GM18868 (cell line): ENCODE results near the gene TRPM4.
"Not testable (repeated sequence)": the region's sequence is repeated elsewhere in the genome, so short reads cannot be mapped to it uniquely, and the experiment has no call there.

Experiments used
- ATAC-seq: cut with Tn5 transposase; IDR thresholded peaks from one replicate; pipeline ENCODE4 v1.9.1; 2021; ENCODE audit warnings: mild to moderate bottlenecking, moderate library complexity; ENCODE audit not compliant: unreplicated experiment

TRPM4 gene

DNA sequence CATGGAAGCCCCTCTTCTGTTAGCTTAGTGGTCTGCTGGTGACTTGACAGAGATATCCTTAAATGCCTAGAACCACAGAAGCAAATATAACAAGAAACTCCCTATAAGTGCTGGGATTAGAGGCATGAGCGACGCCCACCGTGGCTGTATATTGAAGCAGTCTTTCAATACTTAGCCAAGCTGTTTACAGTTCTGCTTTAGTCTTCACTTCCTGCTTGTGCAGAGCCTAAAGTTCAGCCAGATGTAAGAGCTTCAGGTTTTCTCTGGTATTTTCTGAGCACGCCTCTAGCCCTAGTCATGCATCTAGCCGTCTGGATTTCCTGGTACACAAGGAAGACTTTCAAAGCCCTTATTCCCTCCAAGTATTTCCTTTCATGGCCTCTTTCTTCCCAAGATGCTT, 28.5 kb downstream of the TRPM4 start:
- no peak for ATAC-seq

DNA sequence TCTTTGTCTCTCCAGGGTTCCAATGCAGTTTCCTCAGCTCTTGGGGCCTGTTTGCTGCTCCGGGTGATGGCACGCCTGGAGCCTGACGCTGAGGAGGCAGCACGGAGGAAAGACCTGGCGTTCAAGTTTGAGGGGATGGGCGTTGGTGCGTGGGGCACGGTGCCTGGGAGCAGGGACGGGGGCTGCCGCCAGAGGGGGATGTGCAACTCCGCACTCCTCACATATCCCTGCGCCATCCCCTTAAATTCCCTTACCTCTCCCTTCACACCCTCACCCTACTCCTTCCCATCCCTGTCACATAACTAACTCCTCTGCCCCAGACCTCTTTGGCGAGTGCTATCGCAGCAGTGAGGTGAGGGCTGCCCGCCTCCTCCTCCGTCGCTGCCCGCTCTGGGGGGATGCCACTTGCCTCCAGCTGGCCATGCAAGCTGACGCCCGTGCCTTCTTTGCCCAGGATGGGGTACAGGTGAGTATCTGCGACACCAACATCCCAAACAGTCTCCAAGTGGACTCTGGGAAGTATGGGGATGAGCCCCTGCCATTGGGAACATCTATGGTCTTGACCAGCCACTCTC, 31.1 kb downstream of the TRPM4 start:
- no peak for ATAC-seq

DNA sequence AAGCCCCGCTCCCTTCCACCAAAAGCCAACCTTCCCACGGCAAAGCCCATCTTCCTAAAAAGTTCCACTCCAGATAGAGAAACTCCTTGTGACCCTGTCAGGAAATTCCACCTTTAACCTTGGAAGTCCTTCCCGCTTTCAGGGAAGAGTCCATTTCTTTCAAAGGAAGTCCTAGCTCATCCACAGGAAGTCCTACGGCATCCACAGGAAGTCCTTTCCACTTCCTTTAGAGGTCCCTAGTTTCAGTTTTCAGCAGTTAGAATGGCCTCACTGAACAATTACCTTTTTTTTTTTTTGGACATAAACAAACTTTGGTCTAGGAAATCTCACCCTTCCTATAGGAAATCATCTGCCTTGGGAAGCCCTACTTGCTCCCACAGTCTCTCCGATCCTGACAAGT, 31.7 kb downstream of the TRPM4 start:
- no peak for ATAC-seq

DNA sequence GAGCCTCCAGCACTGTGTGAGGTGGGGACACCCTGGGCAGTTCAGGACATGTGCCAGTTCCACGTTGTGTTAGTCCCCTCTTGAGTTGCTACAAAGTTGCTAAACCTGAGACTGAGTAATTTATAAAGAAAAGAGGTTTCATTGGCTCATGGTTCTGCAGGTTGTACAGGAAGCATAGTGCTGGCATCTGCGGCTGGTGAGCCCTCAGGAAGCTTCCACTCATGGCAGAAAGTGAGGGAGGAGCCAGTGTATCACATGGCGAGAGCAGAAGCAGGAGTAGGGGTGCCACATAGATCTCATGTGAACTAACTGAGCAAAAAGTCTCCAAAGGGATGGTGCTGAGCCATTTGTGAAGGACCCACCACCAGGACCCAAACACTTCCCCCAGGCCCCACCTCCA, 33.2 kb downstream of the TRPM4 start:
- no peak for ATAC-seq

DNA sequence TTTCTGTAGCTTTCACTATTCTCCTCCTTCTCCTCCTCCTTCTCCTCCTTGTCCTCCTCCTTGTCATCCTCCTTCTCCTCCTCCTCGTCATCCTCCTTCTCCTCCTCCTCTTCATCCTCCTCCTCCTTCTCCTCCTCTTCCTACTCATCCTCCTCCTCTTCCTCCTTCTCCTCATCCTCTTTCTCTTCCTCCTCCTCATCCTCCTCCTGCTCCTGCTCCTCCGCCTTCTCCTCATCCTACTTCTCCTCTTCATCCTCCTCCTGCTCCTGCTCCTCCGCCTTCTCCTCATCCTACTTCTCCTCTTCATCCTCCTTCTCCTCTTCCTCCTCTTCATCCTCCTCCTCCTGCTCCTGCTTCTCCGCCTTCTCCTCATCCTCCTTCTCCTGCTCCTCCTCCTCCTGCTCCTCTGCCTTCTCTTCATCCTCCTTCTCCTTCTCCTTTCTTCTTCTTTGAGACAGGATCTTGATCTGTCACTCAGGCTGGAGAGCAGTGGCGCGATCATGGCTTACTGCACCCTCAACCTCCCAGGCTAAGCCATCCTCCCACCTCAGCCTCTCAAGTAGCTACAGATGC, 36.3 kb downstream of the TRPM4 start:
- ATAC-seq: no peak

DNA sequence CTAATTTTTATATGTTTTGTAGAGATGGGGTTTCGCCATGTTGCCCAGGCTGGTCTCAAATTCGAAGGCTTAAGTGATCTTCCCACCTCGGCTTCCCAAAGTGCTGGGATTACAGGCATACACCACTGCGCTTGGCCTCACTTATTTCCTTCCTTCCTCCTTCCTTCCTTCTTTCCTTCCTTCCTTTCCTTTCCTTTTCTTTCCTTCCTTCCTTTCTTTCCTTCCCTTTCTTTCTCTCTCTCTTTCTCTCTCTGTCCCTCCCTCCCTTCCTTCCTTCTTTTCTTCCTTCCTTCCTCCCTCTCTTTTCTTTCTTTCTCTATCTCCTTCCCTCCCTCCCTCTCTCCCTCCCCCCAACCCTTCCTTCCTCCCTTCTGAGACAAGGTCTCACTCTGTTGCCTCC, 36.8 kb downstream of the TRPM4 start:
- ATAC-seq: no peak

DNA sequence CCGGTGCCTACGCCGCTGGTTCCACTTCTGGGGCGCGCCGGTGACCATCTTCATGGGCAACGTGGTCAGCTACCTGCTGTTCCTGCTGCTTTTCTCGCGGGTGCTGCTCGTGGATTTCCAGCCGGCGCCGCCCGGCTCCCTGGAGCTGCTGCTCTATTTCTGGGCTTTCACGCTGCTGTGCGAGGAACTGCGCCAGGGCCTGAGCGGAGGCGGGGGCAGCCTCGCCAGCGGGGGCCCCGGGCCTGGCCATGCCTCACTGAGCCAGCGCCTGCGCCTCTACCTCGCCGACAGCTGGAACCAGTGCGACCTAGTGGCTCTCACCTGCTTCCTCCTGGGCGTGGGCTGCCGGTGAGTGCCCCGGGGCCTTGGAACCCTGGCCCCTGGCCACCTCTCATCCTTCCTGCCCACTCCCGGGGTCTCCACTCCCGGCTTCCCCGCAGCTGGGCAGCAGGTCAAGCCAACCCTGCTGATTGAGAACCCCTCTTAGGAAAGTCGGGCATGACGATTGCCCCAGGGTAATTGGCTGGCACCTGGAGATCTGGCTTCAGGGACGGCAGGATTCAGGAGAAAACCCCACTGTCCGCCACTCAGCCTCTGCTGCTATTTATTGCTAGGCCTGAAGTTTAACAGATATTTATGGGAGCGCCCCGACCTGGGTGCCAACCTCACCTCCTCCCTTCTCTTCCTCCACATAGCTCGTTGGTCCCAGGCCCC, 39.1 kb downstream of the TRPM4 start:
- ATAC-seq: no peak

DNA sequence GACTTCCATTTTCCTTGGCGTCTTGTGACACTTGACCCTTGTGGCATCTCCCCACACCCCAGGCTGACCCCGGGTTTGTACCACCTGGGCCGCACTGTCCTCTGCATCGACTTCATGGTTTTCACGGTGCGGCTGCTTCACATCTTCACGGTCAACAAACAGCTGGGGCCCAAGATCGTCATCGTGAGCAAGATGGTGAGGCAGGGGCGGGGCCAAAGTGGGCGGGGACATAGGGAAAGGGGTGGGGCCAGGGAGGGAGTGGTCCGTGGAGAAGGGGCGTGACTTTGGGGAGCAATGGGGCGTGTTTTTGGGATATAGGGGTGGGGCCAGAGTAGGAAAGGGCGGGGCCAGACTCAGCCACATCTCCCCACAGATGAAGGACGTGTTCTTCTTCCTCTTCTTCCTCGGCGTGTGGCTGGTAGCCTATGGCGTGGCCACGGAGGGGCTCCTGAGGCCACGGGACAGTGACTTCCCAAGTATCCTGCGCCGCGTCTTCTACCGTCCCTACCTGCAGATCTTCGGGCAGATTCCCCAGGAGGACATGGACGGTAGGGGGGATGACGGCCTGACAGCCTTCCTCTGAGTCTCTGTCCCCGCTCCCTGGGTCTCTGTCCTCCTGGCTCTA, 42.8 kb downstream of the TRPM4 start:
- no peak for ATAC-seq

DNA sequence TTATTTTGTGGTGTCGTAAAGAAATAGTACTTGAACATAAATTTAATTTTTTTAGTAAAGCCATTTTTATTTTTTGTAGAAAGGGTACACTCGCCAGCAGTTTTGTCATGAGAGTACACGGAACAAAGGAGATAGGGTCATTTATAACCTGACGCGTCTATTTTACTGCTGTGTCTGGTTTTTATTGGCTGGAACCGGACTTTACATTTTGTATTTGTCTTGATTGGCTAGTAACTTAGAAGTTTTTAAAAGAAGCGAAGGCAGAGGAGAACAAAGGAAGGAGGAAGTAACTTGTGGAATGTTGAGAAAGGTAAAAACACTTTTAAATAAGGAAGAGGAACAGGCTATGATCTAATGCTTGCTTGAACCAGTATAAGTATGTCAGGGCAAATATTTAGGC, 43.5 kb downstream of the TRPM4 start:
- ATAC-seq: no peak

DNA sequence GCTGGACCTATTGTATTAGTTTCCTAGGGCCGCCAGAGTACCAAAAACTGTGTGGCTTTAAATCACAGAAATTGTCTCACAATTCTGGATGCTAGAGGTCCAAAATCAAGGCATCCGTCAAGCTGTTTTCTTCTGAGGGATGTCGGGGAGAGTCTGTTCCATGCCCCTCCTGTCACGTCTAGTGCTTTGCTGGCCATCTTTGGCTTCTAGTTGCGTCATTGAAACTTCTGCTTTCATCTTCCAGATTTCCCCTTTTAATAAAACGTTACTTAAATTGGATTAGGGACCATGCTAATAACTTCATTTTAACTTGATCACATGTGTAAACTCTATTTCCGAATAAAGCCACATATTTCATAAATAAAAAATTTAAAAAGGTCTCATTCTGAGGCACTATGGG, 47.5 kb downstream of the TRPM4 start:
- no peak for ATAC-seq

DNA sequence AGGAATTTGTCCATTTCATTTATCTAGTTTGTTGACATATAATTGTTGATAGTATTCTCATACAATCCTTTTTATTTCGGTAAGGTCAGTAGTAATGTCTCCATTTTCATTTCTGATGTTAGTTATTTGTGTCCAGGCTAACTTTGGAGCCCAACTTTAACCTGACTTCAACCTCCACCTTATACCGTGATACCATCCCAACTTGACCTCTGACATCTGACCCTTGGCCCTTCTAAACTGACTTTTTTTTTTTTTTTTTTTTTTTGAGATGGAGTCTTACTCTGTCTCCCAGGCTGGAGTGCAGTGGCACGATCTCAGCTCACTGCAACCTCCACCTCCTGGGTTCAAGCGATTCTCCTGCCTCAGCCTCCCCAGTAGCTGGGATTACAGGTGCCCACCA, 51.9 kb downstream of the TRPM4 start:
- ATAC-seq: not testable (repeated sequence)

DNA sequence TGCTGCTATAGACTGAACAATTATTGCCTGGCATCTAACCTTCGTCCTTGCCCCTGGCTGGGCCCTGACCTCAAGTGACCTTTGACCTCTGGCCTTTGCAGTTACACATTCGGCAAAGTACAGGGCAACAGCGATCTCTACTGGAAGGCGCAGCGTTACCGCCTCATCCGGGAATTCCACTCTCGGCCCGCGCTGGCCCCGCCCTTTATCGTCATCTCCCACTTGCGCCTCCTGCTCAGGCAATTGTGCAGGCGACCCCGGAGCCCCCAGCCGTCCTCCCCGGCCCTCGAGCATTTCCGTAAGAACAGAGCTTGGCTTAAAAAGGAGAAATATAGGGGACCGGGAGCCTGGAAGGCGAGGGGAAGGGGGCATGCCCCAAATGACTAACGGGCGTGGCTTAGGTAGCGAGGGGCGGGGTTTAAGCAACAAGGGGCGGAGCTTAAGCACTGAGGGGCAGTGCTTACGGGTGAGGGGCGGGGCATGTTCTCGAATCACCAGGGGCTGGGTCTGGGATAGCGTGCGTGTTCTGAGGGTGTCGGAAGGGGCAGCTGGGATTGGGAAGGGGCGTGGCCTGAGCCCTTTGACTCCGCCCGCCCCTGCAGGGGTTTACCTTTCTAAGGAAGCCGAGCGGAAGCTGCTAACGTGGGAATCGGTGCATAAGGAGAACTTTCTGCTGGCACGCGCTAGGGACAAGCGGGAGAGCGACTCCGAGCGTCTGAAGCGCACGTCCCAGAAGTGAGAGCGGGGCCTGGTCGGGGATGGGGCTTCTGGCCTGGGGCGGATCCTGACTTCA, 52.7 kb downstream of the TRPM4 start:
- no peak for ATAC-seq

DNA sequence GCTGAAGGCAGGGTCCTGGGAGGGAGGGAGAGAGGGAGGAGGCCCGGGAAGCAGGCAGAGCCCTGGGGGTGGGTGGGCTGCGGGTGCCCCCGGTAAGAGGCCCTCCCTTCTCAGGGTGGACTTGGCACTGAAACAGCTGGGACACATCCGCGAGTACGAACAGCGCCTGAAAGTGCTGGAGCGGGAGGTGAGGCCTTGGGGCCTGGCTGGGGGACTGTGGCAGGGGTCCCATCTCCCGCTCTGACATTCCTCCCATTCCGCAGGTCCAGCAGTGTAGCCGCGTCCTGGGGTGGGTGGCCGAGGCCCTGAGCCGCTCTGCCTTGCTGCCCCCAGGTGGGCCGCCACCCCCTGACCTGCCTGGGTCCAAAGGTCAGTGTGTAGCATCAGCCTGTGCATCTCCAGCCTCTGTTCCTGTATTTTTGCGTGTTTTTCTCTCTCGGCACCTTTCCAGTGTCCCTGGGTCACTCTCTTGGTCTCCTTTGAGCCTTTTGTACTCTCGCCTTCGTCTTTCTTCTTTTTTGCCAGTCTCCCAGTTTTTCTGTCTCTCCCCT, 53.4 kb downstream of the TRPM4 start:
- ATAC-seq: no peak

DNA sequence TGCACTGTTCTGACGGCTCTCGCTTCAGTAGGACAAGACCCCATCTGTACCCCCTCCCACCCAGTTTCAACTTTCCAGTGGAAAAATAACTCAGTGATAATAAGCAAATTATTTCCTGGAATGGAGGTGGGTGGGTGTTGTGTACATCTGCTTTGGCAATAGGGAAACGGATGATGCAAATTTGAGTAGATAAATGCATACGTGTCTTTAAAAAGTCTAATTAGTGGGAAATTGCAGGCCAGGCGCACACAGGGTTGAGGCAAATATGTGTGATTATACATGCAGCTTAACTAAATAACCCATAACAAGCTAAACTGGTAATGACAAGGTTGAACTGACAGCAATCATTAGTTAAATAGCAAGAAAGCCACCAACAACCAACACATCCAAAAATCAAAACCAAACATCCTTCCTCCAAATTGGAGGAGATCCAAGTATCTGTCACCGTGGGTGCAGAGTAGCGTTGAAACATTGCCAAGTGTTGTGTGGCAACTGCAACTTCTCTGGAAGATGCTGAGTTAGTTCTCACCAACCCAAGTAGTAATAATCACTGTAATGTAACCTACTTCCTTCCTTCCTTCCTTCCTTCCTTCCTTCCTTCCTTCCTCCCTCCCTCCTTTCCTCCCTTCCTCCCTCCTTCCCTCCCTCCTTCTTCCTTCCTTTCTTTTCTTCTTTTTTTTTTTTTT, 54.6 kb downstream of the TRPM4 start:
- ATAC-seq: no peak

DNA sequence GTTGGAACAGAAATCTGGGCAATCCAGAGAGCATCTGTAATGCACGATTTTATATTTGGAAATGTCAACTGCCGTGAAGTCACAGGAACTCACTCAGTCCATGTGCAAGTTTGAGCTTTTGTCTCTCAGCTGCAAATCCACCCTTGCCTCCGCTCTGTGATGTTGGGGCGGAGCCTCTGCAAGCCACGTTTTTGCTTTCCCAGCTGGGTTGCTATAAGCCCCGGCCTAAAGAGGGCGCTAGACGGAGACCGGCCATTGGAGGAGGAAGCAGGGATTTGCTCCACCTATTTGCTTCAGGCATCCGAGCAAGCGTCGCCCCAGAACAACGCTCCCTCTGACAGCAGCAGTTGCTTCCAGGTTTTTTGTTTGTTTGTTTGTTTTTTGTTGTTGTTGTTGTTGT, 56.2 kb downstream of the TRPM4 start:
- no peak for ATAC-seq

DNA sequence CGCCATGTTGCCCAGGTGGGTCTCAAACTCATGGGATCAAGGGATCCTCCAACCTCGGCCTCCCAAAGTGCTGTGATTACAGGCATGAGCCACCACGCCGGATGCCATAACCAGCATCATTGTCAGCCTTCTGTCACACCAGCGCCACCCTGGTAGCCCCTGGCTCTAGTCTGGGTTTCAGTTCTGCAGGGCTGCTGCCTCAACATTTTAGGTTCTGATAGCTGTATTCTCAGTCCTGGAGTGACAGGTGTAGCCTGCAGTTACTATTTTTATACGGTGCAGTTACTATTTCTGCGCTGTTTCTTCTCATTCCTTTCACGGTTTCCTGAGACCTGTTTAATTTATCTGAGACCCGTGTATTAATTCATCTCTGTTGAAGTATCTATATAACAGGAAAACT, 57.1 kb downstream of the TRPM4 start:
- no peak for ATAC-seq

DNA sequence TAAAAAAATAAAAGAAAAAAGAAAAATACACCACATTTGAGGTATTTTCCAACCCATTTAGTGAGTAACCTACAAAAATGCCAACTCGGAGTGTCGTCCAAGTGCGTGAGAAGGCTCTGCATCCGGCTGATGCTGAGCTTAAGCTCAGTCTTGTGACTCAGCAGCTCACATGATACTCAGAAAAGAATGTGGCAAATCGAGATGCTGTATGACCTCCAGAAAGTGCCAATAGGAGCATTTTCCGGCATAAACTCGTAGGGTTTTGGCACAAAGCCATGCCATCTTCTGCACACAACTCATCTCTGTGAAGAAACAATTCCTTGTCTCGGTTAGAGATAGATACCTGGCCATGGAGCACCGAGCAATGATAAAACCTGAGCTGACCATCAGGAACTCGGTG, 58.5 kb downstream of the TRPM4 start:
- no peak for ATAC-seq

DNA sequence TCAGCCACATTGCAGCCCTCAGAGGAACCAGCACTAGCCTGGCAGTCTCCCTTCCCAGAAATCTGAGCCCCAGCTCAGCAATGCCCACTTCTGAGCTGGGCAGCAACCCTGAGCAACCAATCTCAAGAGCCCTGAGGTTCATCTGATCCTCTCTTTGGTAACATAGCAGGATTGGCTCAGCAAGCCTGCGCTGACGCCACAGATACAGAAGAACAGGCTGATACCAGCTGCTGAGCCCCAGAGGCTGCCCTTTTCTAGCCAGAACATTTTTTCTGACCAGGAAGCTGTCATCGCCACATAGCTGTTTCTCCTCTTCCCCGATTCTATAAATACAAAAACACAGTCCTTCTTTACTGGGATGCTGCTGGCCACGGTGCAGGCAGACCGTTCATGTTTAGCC, 59.8 kb downstream of the TRPM4 start:
- no peak for ATAC-seq

DNA sequence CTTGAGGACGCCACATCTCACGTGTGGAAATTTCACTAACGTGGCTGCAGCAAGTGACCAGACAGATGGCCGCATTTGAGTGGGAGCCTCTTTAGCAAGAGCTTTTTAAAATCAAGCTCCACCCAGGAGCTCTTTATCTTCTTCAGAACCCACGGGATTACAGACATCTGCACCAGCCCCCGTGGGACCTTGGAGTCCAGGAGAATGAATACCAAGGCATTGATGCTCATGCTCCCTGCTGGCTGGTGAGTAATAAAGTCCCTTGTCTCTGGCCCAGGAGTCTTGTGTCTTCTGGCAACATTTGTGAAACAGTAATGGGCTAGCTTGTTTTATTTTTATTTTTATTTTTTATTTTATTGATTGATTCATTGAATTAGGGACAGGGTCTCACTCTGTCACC, 64.4 kb downstream of the TRPM4 start:
- ATAC-seq: no peak

DNA sequence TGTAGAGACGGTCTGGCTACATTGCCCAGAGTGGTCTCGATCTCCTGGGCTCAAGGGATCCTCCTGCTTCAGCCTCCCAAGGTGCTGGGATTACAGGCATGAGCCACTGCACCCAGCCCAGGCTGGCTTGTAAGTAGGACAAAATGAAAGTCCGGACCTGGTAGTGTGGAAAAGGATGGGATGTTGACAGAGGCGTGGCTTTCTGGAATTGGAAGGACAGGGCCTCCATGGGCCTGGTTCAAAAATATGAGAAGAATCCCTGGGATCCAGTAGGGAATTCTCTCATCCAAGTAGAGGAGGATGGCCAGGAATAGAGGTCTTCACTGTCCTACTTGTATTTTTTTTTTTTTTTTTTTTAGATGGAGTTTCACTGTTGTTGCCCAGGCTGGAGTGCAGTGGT, 64.9 kb downstream of the TRPM4 start:
- no peak for ATAC-seq

DNA sequence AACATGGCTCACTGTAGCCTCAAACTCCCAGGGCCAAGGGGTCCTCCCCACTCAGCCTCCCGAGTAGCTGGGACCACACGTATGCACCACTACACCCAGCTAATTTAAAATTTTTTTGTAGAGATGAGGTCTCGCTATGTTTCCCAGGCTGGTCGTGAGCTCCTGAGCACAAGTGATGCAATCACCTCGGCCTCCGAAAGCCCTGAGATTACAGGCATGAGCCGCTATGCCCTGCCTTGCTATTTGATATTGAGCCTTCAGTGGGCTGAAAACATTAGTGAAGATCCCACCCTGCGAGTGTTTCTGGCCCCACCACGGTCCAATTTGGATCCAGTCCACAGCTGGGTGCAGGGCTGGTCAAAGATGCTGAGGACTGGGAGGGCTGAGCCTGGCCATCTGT, 65.9 kb downstream of the TRPM4 start:
- no peak for ATAC-seq
